Occipital lobe (tissue), 2 donors: ENCODE measurements around the gene IFNA7. TPM values are rescaled to one million over a fixed set of nuclear protein-coding genes. Genes with fewer than 3 reads are reported as not detected.
"Not testable (repeated sequence)": the region's sequence is repeated elsewhere in the genome, so short reads cannot be mapped to it uniquely, and the experiment has no call there.

Experiments
- DNase-seq: peaks from one replicate; lab custom pipeline; 2025; lab: John Stamatoyannopoulos, UW
- total RNA-seq: library from RNA; depleted of rRNA; stranded (reverse); fragments of >200 nt; gene quantifications from one replicate; pipeline ENCODE4 v1.2.3, GENCODE V29; 2014

Gene IFNA7
- total RNA-seq, result not detected

DNA sequence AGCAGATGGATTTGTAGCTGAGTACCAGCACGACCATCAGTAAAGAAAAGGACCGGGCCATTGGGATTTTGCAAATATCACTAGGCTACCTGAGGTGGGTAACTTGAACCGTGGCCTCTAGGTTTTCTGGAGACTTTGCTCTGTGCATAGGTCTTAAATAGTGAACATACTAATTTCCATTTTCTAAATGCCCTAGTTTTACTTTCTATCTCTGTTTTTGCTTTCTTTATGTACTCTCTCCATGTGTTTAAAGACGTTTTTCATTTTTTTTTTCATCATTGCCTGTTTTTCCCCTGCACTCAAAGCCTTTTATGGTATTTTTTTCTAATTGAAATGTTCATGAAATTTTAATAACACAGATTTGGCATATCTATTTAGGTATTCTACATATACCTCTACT lies at the start of gene IFNA7:
Gene IFNA7, minus strand, starts transcription at position 101 of the 400 bp plus-strand sequence. Its CDS starts 40 bp downstream, at position 61.
- DNase-seq, result not testable (repeated sequence)

DNA sequence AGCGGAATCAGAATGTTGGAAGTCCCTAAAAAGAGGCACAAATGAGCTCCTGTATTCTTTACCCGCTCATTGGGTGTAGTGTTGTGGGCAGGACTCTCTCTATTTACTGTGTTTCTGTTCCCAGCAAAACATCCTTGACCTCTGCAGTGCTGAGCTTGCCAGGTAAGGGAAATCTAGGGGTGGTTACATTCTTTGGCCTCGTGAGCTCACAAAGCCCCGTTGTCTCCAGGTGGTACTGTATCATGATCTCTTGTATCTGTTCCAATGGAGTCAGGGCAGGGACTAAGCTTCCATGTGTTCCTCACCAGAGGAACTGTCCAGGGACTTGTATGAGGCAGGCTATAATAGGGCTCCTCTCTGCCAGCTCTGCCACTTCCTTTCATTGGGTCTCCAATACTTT lies 49.6 kb upstream of the IFNA7 start:
- no peak for DNase-seq

DNA sequence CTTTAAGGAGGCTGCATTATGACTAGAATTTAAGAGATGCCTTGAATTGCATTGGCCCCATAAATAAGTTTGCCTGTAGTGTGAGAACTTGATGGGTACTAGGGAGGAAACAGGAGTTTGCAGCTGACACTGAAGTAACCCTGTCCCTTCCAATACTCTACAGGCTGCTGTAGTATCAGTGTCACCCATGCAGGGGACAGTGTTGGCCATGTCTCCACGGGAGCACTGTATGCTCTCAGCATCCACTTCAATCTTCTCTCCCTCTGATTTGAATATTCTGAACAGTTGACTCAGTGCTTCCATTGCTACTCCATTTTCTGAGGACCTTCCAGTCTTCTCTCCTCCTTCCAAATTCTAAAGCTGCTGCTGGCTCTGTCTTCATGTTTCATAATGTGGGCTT lies 49.2 kb upstream of the IFNA7 start:
- DNase-seq, result no peak

DNA sequence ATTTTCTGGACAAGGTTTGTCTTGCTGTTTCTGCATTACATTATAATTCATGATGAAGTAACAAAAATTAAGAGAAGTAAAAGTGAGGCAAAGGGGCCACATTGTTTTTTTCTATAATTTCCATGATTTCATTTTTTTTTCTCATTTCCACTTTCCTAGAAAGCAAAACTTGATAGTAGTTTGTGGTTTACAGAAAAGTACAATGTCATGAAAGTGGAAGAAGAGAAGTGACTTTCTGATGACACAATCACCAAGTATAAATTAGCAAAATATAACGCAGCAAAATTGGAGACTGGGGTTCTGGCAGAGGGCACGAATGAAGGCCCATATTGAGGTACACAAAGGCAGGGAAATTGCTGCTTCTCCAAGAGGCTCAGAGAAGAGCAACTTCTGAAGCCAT lies 42.8 kb upstream of the IFNA7 start:
- DNase-seq, result no peak

DNA sequence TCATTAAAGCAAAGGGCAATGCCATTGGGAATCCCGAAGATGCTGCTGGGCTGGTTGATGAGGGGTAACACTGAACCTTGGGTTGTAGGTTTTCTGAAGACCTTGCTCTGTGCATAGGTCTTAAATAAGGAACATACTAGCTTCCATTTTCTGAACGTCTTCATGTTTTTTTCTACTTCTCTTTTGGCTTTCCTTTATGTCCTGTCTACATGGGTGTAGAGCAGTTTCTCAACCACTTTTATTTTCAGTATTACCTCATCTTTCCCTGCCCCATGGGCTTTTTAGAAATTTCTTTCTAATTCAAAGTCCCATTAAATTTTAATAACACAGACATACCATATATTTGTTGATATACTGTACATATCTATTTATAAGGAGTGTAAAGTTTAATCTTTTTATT lies 37.9 kb upstream of the IFNA7 start, which contains the start of gene IFNA14:
Gene IFNA14, minus strand, starts transcription at position 95 of the 400 bp plus-strand sequence. Its CDS starts 70 bp downstream, at position 25.
- no peak for DNase-seq

DNA sequence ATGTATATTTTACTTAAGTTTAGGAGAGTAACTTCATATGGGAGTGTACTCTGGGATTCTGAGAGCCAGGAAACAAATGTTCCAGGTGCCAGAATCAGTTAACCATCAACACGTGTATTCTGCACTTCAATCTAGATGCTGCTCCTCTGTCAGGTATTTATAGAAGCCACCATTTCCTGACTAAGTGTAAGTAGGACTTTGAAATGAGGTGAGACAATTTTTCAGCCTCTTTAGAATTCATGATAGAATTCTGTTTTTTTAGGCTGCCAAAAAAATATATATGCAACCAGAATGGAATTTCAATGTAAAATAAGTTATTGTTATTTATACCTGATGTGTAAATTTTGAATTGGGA lies 34.3 kb upstream of the IFNA7 start:
- not testable (repeated sequence) for DNase-seq

DNA sequence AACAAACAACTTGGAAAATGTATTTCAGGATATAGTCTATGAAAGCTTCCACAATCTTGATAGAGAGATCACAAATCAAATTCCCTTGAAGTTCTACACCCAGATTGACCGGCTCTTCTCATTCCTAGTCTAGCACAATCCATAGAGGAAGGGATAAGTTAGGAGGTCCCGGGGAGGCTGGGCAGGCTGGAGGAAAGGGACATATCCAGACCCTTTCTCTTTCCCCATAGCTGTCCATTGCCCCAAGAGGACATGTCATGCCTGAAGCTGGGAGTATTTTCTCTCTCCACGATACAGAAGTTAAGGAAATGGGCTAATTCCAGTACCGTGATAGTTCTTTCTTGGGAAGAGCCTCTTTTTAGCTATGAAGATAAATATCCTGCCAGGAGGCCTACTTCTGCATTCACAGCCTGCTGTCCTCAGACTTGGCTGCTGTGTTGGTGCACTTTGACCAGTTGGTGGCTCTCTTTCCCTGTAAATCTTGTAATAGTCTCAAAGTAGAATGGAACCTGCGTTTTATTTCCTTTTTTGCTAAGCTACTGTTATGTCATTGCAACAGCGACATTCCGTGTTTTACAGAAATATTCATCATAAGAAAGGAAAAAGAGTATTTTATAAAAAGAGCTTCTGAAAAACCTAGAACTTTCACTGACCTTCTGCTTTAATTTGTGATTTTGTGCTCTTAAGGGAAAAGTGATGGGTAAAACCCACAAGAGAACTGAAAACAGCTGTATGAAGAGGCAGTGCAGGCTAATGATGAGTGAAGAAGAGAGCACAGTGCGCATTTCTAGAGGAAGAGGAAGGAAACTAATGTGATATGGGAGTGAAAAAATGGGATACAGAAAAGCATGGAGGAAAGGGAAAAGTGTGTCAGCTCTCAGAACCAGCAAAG lies 33.7 kb upstream of the IFNA7 start:
- not testable (repeated sequence) for DNase-seq

DNA sequence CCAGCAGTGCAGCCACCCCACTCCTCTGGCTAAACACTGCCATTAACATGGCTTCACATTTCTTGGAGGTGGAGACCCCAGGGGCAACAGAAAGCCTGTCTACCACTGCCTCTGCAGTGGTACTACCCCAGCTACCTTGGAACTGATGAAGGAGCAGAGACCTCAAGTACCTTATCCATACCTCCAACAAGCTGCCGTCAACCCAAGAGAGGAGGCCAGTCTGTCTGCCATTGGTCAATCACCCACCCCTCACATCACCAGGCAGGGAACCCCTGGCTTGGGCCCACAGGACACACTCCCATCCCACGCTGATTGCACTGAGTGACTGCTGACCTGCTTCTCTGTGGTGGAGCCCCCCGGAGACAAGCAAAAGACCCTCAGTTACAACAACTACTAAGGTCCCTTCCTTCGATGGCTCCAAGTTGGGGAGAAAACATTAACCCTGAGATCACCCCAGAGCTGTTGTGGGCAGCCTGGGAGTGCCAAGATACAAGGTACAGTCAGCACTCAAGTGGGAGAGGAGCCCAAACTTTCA lies 32.2 kb upstream of the IFNA7 start:
- DNase-seq, result no peak

DNA sequence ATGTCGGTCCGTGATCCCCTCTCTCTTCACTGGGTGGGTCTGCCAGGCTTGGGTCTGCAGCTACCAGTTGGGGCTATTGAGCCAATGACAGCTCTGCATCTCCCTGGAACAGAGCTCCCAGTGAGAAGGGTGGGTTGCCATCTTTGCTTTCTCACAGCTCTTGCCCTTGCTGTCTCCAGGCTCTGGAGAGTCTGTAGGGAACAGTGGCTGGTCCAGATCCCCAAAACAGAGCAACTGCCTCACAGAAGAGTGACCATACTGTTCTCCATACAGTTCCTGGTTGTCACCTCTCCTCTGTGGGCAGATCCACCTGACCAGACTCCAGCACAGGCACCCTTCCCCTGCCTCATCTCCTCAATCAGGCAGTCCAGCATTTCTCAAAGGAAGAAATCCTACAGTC lies 31.3 kb upstream of the IFNA7 start:
- DNase-seq, result no peak

DNA sequence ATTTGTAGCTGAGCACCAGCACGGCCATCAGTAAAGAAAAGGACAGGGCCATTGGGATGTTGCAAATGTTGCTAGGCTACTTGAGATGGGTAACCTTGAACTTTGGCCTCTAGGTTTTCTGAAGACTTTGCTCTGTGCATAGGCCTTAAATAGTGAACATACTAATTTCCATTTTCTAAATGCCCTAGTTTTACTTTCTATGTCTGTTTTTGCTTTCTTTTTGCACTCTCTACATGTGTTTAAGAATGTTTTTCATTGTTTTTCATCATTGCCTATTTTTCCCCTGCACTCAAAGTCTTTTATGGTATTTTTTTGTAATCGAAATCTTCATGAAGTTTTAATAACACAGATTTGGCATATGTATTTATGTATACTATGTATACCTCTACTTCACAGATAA lies 26.1 kb upstream of the IFNA7 start, which contains the start of gene IFNA17:
Gene IFNA17, minus strand, starts transcription at position 101 of the 400 bp plus-strand sequence. Its CDS starts 49 bp downstream, at position 52.
- no peak for DNase-seq

DNA sequence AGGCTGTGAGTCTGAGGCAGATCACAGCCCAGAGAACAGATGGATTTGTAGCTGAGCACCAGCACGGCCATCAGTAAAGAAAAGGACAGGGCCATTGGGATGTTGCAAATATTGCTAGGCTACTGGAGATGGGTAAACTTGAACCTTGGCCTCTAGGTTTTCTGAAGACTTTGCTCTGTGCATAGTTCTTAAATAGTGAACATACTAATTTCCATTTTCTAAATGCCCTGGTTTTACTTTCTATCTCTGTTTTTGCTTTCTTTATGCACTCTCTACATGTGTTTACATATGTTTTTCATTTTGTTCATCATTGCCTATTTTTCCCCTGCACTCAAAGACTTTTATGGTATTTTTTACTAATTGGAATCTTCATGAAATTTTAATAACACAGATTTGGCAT lies 15.2 kb upstream of the IFNA7 start, which contains the start of gene IFNA16:
Gene IFNA16, minus strand, starts transcription at position 101 of the 400 bp plus-strand sequence. Its CDS starts 6 bp downstream, at position 95.
- DNase-seq, result not testable (repeated sequence)

DNA sequence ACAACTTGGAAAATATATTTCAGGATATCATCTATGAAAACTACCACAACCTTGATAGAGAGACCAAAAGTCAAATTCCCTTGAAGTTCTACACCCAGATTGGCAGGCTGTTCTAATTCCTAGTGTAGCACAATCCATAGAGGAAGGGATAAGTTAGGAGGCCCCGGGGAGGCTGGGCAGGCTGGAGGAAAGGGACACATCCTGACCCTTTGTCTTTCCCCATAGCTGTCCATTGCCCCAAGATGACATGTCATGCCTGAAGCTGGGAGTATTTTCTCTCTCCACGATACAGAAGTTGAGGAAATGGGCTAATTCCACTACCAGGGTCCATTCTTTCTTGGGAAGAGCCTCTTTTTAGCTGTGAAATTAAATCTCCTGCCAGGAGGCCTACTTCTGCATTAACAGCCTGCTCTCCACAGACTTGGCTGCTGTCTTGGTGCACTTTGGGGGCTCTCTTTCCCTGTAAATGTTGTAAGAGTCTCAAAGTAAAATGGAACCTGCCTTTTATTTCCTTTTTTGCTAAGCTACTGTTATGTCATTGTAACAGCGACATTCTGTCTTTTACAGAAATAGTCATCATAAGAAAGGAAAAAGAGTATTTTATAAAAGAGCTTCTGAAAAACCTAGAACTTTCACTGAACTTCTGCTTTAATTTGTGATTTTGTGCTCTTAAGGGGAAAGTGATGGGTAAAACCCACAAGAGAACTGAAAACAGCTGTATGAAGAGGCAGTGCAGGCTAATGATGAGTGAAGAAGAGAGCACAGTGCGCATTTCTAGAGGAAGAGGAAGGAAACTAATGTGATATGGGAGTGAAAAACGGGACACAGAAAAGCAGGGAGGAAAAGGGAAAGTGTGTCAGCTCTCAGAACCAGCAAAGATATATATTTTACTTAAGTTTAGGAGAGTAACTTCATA lies 11.7 kb upstream of the IFNA7 start:
- not testable (repeated sequence) for DNase-seq

DNA sequence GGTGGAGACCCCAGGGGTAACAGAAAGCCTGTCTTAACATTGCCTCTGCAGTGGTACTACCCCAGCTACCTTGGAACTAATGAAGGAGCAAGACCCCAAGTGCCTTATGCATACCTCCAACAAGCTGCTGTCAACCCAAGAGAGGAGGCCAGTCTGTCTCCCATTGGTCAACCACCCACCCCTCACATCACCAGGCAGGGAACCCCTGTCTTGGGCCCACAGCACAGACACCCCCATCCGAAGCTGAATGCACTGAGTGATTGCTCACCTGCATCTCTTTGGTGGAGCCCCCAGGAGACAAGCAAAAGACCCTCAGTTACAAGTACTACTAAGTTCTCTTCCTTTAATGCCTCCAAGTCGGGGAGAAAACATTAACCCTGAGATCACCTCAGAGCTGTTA lies 10.2 kb upstream of the IFNA7 start:
- not testable (repeated sequence) for DNase-seq

DNA sequence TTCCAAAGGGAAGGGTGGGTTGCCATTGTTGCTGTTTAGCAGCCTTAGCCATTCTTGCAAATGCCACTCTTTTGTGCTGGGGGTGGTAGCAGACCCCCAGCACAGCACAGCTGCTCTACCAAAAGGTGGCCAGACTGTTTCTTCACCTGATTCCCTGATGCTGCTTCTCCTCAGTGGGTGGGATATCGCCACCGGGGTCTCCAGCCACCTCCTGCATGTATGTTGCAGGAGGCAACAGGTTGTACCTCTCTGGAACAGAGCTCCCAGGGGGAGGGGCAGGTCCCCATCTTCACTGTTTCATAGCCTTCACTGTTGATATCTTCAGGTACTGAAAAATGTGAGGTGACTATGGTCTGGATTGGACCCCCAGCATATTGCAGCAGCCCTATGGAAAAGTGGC lies 8.8 kb upstream of the IFNA7 start:
- not testable (repeated sequence) for DNase-seq

DNA sequence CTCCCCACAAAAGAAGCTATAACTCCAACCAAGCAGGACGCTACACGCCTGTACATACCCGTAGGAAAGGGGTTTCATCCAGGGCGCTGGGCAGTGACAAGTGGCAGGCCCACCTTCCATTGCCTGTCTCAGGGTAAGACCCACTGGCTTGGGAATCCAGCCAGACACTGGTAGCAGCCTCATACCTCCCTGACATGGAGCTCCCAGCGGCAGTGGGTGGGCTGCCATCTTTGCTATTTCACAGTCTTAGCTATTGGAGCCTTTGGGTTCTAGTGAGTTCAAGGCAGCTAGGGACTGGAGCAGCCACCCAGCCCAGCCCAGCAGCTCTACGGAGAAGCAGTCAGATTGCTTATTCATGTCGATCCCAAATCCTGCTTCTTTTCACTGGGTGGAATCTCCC lies 8.3 kb upstream of the IFNA7 start:
- no peak for DNase-seq

DNA sequence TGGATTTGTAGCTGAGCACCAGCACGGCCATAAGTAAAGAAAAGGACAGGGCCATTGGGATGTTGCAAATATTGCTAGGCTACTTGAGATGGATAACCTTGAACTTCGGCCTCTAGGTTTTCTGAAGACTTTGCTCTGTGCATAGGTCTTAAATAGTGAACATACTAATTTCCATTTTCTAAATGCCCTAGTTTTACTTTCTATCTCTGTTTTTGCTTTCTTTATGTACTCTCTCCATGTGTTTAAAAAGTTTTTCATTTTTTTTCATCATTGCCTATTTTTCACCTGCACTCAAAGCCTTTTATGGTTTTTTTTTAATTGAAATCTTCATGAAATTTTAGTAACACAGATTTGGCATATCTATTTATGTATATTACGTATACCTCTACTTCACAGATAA lies 5.0 kb upstream of the IFNA7 start, which contains the start of gene IFNA10:
Gene IFNA10, minus strand, starts transcription at position 101 of the 400 bp plus-strand sequence. Its CDS starts 46 bp downstream, at position 55.
- not testable (repeated sequence) for DNase-seq

DNA sequence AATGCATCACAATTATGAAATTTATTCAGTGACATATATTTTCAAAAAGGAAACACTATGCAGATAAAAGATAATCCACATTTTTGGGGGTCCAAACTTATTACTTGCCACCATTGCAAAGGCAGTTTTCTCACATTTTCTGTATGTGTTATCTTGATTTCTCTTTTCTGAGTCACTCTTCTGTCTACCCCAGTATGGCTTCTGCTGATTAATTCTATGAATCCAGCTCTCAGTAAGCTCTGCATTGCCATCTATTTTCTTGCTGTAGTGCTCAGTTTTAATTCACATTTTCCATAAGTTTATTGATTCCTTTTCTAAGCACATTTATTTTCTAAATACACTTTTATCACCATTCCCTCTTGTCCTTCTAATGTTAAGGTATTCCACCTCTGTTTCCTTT lies 3.2 kb upstream of the IFNA7 start:
- DNase-seq, result no peak

DNA sequence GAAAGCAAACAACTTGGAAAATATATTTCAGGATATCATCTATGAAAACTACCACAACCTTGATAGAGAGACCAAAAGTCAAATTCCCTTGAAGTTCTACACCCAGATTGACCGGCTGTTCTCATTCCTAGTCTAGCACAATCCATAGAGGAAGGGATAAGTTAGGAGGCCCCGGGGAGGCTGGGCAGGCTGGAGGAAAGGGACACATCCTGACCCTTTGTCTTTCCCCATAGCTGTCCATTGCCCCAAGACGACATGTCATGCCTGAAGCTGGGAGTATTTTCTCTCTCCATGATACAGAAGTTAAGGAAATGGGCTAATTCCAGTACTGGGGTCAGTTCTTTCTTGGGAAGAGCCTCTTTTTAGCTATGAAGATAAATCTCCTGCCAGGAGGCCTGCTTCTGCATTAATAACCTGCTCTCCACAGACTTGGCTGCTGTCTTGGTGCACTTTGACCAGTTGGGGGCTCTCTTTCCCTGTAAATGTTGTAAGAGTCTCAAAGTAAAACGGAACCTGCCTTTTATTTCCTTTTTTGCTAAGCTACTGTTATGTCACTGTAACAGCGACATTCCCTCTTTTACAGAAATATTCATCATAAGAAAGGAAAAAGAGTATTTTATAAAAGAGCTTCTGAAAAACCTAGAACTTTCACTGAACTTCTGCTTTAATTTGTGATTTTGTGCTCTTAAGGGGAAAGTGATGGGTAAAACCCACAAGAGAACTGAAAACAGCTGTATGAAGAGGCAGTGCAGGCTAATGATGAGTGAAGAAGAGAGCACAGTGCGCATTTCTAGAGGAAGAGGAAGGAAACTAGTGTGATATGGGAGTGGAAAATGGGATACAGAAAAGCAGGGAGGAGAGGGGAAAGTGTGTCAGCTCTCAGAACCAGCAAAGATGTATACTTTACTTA lies 6.9 kb downstream of the IFNA7 start:
- not testable (repeated sequence) for DNase-seq

DNA sequence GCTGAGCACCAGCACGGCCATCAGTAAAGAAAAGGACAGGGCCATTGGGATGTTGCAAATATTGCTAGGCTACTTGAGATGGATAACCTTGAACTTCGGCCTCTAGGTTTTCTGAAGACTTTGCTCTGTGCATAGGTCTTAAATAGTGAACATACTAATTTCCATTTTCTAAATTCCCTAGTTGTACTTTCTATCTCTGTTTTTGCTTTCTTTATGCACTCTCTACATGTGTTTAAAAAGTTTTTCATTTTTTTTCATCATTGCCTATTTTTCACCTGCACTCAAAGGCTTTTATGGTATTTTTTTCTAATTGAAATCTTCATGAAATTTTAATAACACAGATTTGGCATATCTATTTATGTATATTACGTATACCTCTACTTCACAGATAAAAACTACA lies 14.5 kb downstream of the IFNA7 start, which contains the start of gene IFNA4:
Gene IFNA4, minus strand, starts transcription at position 101 of the 400 bp plus-strand sequence. Its CDS starts 56 bp downstream, at position 45.
- DNase-seq, result not testable (repeated sequence)
